Chondrocyte (in vitro differentiated cells): ENCODE results near the gene KDM1B. TPM values are rescaled to one million over a fixed set of nuclear protein-coding genes. Genes with fewer than 3 reads are reported as not detected.

Experiments used
- DNase-seq: peaks from one replicate; pipeline ENCODE4 v3.0.0; 2021; ENCODE audit warnings: mixed read lengths, low spot score
- H3K27ac Mint-ChIP-seq: one replicate; pipeline ENCODE4 v1.8.0; 2021; ENCODE audit warnings: mild to moderate bottlenecking, moderate library complexity, mixed read lengths; ENCODE audit not compliant: unreplicated experiment
- H3K27me3 Mint-ChIP-seq: 2 replicates; pipeline ENCODE4 v1.8.0; 2021; ENCODE audit warnings: low read depth, mixed read lengths
- H3K36me3 Mint-ChIP-seq: 2 replicates; pipeline ENCODE4 v1.8.0; 2021; ENCODE audit warnings: low read depth, mixed read lengths
- H3K4me1 Mint-ChIP-seq: 2 replicates; pipeline ENCODE4 v1.8.0; 2021; ENCODE audit warnings: low read depth, mild to moderate bottlenecking, mixed read lengths
- H3K4me3 Mint-ChIP-seq: one replicate; pipeline ENCODE4 v1.8.0; 2021; ENCODE audit warnings: mild to moderate bottlenecking, moderate library complexity, mixed read lengths; ENCODE audit not compliant: unreplicated experiment
- H3K9me3 Mint-ChIP-seq: 2 replicates; pipeline ENCODE4 v1.8.0; 2021; ENCODE audit warnings: low read depth, mixed read lengths
- CTCF ChIP-seq: fragments of 200-600 bp; sonication (generic); IDR thresholded peaks from 2 replicates; pipeline ENCODE4 v1.5.0; 2021; ENCODE audit warnings: antibody characterized with exemption, mild to moderate bottlenecking, moderate library complexity
- total RNA-seq: library from RNA; stranded (reverse); gene quantifications from 3 replicates; pipeline ENCODE4 v1.2.1, GENCODE V29; 2021

KDM1B gene
- total RNA-seq, 1 donor from 2014 or later: 12.7 TPM

GRCh38 chr6:18234564-18234963 lies 79.3 kb downstream of the KDM1B start:
- H3K36me3 Mint-ChIP-seq: peaks cover 51% of the 10 kb centered on the region
- H3K4me3 Mint-ChIP-seq: no peak overlapping the region
- no peak for TF ChIP-seq CTCF
- no peak for DNase-seq
- H3K4me1 Mint-ChIP-seq: peaks cover 3% of the 10 kb centered on the region
- H3K27me3 Mint-ChIP-seq: no peaks in the 10 kb centered on the region
- peaks cover 36% of the 10 kb centered on the region for H3K9me3 Mint-ChIP-seq
- H3K27ac Mint-ChIP-seq: no peak overlapping the region

- DNase-seq: no peak
- no peak for TF ChIP-seq CTCF
- Mint-ChIP-seq H3K4me3 (no peak overlapping the region), H3K4me1 (peaks cover 3% of the 10 kb centered on the region), H3K27ac (no peak overlapping the region), H3K36me3 (peaks cover 44% of the 10 kb centered on the region), H3K27me3 (no peaks in the 10 kb centered on the region), H3K9me3 (peaks cover 29% of the 10 kb centered on the region)
These were observed 80.3 kb downstream of the KDM1B start for GRCh38 chr6:18235524-18235923.

GRCh38 chr6:18237167-18237566 lies 81.9 kb downstream of the KDM1B start:
- no peaks in the 10 kb centered on the region for H3K27me3 Mint-ChIP-seq
- peaks cover 29% of the 10 kb centered on the region for H3K36me3 Mint-ChIP-seq
- no peak for DNase-seq
- no peak overlapping the region for H3K27ac Mint-ChIP-seq
- no peak for TF ChIP-seq CTCF
- peaks cover 5% of the 10 kb centered on the region for H3K4me1 Mint-ChIP-seq
- no peak overlapping the region for H3K4me3 Mint-ChIP-seq
- H3K9me3 Mint-ChIP-seq: peaks cover 12% of the 10 kb centered on the region

GRCh38 chr6:18240230-18240629 lies 85.0 kb downstream of the KDM1B start:
- no peak for TF ChIP-seq CTCF
- DNase-seq: no peak
- Mint-ChIP-seq H3K4me1 (peaks cover 9% of the 10 kb centered on the region), H3K36me3 (peaks cover 15% of the 10 kb centered on the region), H3K9me3 (no peaks in the 10 kb centered on the region), H3K27me3 (no peaks in the 10 kb centered on the region), H3K27ac (no peak overlapping the region), H3K4me3 (no peak overlapping the region)

- no peak for TF ChIP-seq CTCF
- no peak overlapping the region for H3K4me3 Mint-ChIP-seq
- DNase-seq: no peak
- no peak overlapping the region for H3K27ac Mint-ChIP-seq
- H3K4me1 Mint-ChIP-seq: peaks cover 9% of the 10 kb centered on the region
- no peaks in the 10 kb centered on the region for H3K27me3 Mint-ChIP-seq
- H3K36me3 Mint-ChIP-seq: peaks cover 17% of the 10 kb centered on the region
- H3K9me3 Mint-ChIP-seq: no peaks in the 10 kb centered on the region
These were observed 86.2 kb downstream of the KDM1B start for GRCh38 chr6:18241208-18242038.
